Liver (tissue), 3 donors: Measurements from ENCODE around the gene MIER1.

Source experiments
- JUND ChIP-seq, 2 donors: IDR thresholded peaks; 2 replicates each; pipeline ENCODE4 v1.6.1; 2016; ENCODE audit warnings: antibody characterized with exemption in 2 of 2
- REST ChIP-seq: IDR thresholded peaks from 2 replicates; pipeline ENCODE4 v1.6.1; 2016; ENCODE audit warnings: antibody characterized with exemption, mild to moderate bottlenecking
- TAF1 ChIP-seq: conservative IDR thresholded peaks from 2 replicates; pipeline ENCODE4 v1.6.1; 2016; ENCODE audit warnings: antibody characterized with exemption, mild to moderate bottlenecking
- YY1 ChIP-seq: IDR thresholded peaks from 2 replicates; pipeline ENCODE4 v1.6.1; 2016; ENCODE audit warnings: antibody characterized with exemption, mild to moderate bottlenecking
- TF ChIP-seq, protein P1 (sequence below): fragments of 150-350 bp; IDR thresholded peaks from 2 replicates; pipeline ENCODE4 v1.5.1; 2017; ENCODE audit warnings: improper control_type of control experiment, low read depth, low read length; ENCODE audit not compliant: missing input control
- donor health status: healthy.
- donor health status: healthy.

DNA sequence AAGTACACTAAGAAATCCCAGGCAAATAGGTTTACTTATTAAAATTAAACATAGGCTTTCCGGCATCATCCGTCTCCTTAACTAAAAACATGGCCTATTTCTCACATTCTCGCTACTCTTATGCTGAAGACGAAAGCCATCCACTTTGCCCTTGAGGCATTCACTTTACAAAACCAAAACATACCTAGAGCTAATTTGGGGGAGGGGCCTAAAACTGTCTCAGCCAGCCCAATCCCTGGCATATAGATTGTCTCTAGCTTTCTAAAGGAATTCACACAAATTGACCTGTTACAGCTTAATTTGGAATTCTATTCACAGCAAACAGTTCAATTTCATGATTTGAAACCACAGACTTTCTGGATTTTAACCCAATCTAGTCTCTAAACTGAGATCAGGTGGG is 94.3 kb downstream of the MIER1 start:
- TF ChIP-seq, protein P1, sequence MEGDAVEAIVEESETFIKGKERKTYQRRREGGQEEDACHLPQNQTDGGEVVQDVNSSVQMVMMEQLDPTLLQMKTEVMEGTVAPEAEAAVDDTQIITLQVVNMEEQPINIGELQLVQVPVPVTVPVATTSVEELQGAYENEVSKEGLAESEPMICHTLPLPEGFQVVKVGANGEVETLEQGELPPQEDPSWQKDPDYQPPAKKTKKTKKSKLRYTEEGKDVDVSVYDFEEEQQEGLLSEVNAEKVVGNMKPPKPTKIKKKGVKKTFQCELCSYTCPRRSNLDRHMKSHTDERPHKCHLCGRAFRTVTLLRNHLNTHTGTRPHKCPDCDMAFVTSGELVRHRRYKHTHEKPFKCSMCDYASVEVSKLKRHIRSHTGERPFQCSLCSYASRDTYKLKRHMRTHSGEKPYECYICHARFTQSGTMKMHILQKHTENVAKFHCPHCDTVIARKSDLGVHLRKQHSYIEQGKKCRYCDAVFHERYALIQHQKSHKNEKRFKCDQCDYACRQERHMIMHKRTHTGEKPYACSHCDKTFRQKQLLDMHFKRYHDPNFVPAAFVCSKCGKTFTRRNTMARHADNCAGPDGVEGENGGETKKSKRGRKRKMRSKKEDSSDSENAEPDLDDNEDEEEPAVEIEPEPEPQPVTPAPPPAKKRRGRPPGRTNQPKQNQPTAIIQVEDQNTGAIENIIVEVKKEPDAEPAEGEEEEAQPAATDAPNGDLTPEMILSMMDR = no peak
- TF ChIP-seq YY1 (no peak), JUND (IDR thresholded peaks at IDR 0.05) (no peak), TAF1 (no peak), REST (no peak)
